ENCODE results near the gene SV2B. TPM values are rescaled to one million over a fixed set of nuclear protein-coding genes. Genes with fewer than 3 reads are reported as not detected.

SV2B gene
- total RNA-seq, 2 donors from 2014 or later, result 2.9 to 3.4 TPM

- no peak for DNase-seq (ENCODE audit: low spot score)
- intact Hi-C loops (cut with DNase I), result loop anchor here in 1 of 2 donors (5.0 kb wide), 1 partner anchor 550 kb away; no protein-coding TSS in a partner anchor
These were observed 182.4 kb downstream of the SV2B start for GRCh38 chr15:91282486-91282885.

GRCh38 chr15:91283155-91283554, 183.1 kb downstream of the SV2B start:
- intact Hi-C loops (cut with DNase I), result loop anchor here in 1 of 2 donors (5.0 kb wide), 1 partner anchor 549 kb away; no protein-coding TSS in a partner anchor

GRCh38 chr15:91284758-91285466, 184.9 kb downstream of the SV2B start:
- DNase-seq (ENCODE audit: low spot score), result no peak
- intact Hi-C loops (cut with DNase I), result loop anchor here in 1 of 2 donors (5.0 kb wide), 1 partner anchor 547 kb away; no protein-coding TSS in a partner anchor

More at GRCh38 chr15:91283155-91283554, 183.1 kb downstream of the SV2B start:
- no peak for DNase-seq (ENCODE audit: low spot score)

- DNase-seq (ENCODE audit: low spot score), result no peak
- intact Hi-C loops (cut with DNase I), result no loop called here
These were observed 189.3 kb downstream of the SV2B start for GRCh38 chr15:91289324-91289723.

- intact Hi-C loops (cut with DNase I), result no loop called here
- no peak for DNase-seq (ENCODE audit: low spot score)
These were observed 190.5 kb downstream of the SV2B start for GRCh38 chr15:91290553-91290952.

- DNase-seq (ENCODE audit: low spot score), result no peak
- intact Hi-C loops (cut with DNase I), result no loop called here
These were observed 191.6 kb downstream of the SV2B start for GRCh38 chr15:91291673-91292072.

- no peak for DNase-seq (ENCODE audit: low spot score)
- intact Hi-C loops (cut with DNase I), result no loop called here
These were observed 194.3 kb downstream of the SV2B start for GRCh38 chr15:91294344-91294743.

- DNase-seq (ENCODE audit: low spot score), result no peak
These were observed 194.7 kb downstream of the SV2B start for GRCh38 chr15:91294795-91295194.

GRCh38 chr15:91298101-91298500, 198.0 kb downstream of the SV2B start:
- intact Hi-C loops (cut with DNase I), result loop anchor here in 1 of 2 donors (5.0 kb wide), 1 partner anchor 779 kb away; no protein-coding TSS in a partner anchor
- no peak for DNase-seq (ENCODE audit: low spot score)

More at GRCh38 chr15:91294795-91295194, 194.7 kb downstream of the SV2B start:
- intact Hi-C loops (cut with DNase I), result loop anchor here in 1 of 2 donors (5.0 kb wide), 1 partner anchor 783 kb away; no protein-coding TSS in a partner anchor

GRCh38 chr15:91302588-91303439, 202.8 kb downstream of the SV2B start:
- no peak for DNase-seq (ENCODE audit: low spot score)

GRCh38 chr15:91304210-91304609, 204.2 kb downstream of the SV2B start:
- DNase-seq (ENCODE audit: low spot score), result no peak

More at GRCh38 chr15:91302588-91303439, 202.8 kb downstream of the SV2B start:
- intact Hi-C loops (cut with DNase I), result loop anchor here (5.0 to 10.0 kb wide), 3 partner anchors 392 to 779 kb away; partner anchors contain the start of gene SLCO3A1 (in 1 of the 2)

GRCh38 chr15:91304786-91305185, 204.7 kb downstream of the SV2B start:
- DNase-seq (ENCODE audit: low spot score), result no peak
- intact Hi-C loops (cut with DNase I), result loop anchor here (5.0 to 10.0 kb wide), 3 partner anchors 390 to 778 kb away; partner anchors contain the start of gene SLCO3A1 (in 1 of the 2)

More at GRCh38 chr15:91304210-91304609, 204.2 kb downstream of the SV2B start:
- intact Hi-C loops (cut with DNase I), result loop anchor here (5.0 to 10.0 kb wide), 3 partner anchors 391 to 778 kb away; partner anchors contain the start of gene SLCO3A1 (in 1 of the 2)

GRCh38 chr15:91306144-91306543, 206.1 kb downstream of the SV2B start:
- DNase-seq (ENCODE audit: low spot score), result no peak
- intact Hi-C loops (cut with DNase I), result loop anchor here (10.0 kb wide), 2 partner anchors 389 to 549 kb away; partner anchors contain the start of gene SLCO3A1 (in 1 of the 2)

- intact Hi-C loops (cut with DNase I), result loop anchor here (10.0 kb wide), 2 partner anchors 387 to 547 kb away; partner anchors contain the start of gene SLCO3A1 (in 1 of the 2)
- DNase-seq (ENCODE audit: low spot score), result no peak
These were observed 207.5 kb downstream of the SV2B start for GRCh38 chr15:91307601-91308000.

- DNase-seq (ENCODE audit: low spot score), result no peak
- intact Hi-C loops (cut with DNase I), result loop anchor here (10.0 kb wide), 2 partner anchors 387 to 547 kb away; partner anchors contain the start of gene SLCO3A1 (in 1 of the 2)
These were observed 208.1 kb downstream of the SV2B start for GRCh38 chr15:91308199-91308598.

- no peak for DNase-seq (ENCODE audit: low spot score)
- intact Hi-C loops (cut with DNase I), result loop anchor here (10.0 kb wide), 2 partner anchors 386 to 546 kb away; partner anchors contain the start of gene SLCO3A1 (in 1 of the 2)
These were observed 208.8 kb downstream of the SV2B start for GRCh38 chr15:91308855-91309254.

GRCh38 chr15:91311986-91312385, 211.9 kb downstream of the SV2B start:
- no peak for DNase-seq (ENCODE audit: low spot score)
- intact Hi-C loops (cut with DNase I), result no loop called here

GRCh38 chr15:91316126-91316525, 216.1 kb downstream of the SV2B start:
- intact Hi-C loops (cut with DNase I), result no loop called here

GRCh38 chr15:91318516-91318915, 218.5 kb downstream of the SV2B start:
- intact Hi-C loops (cut with DNase I), result no loop called here
- DNase-seq (ENCODE audit: low spot score), result no peak

More at GRCh38 chr15:91316126-91316525, 216.1 kb downstream of the SV2B start:
- DNase-seq (ENCODE audit: low spot score), result no peak
